ENCODE measurements around the gene BPGM.
A peak's percentile ranks its signal among the peaks of the same experiment; 100 is the strongest.
"Not testable (repeated sequence)": the region's sequence is repeated elsewhere in the genome, so short reads cannot be mapped to it uniquely, and the experiment has no call there.

Gene BPGM

GRCh38 chr7:134662166-134662870 is 15.7 kb downstream of the BPGM start:
- no peak for DNase-seq

DNA sequence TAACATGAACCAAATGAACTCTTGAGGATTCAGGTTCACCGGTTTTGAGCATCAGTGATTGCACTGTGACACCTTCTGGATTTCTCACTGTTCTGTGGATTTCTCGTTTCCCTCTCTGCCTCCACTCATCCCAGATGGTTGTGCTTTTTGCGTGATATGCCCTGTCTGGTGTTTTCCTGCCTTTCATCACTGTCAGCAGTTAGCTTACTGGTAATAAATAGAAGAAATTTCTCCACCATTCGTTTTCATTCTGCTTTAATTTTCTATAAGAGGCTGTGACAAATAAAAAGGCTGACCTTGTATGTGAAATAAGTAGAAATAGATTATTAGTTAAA is 16.2 kb downstream of the BPGM start:
- no peak for DNase-seq

- not testable (repeated sequence) for DNase-seq
Measured at GRCh38 chr7:134665045-134665444, 18.4 kb downstream of the BPGM start.

- no peak for DNase-seq
Measured at GRCh38 chr7:134667899-134668298, 21.2 kb downstream of the BPGM start.

DNA sequence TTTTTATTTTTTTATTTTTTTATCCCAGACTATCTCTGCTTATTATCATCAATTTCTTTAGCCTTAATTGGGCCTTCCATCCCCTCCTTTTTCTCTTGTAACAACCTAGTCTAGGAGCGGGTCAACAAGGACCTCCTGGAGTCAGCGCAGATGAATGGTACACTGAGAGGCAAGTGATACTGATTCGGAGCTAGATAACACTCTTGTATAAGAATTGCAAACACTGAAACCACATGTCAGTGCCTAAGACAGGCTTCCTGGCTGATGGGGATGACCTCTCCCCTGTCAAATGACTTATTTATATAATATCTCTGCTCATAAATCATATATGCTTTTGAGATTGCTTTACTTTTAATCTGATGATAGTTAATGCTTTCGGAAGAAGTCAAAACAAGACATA is 22.7 kb downstream of the BPGM start:
- DNase-seq, result no peak

DNA sequence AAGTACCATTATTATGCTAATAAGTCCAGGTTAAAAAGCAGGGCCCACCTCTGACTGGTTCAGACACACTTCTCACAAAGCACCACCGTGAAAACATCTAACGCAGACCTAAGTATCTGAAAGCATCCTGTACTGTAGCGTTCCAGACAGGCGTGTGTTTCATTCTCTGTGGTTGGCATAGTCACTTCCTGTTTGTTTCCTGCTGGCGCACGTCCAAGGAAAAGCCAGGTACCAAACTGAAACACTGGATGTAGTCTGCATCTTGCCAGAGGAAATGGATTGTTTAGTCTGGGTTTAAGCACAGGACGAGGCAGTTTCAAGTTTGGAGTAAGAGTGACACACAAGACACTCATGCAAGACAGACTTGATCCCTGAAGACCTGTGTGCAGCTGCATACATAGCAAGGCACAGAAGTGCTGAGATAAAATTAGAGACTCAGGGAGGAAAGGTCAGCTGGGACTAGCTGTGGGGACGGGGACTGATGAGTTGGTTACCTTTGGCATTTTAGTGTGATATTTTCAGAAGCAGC is 23.3 kb downstream of the BPGM start:
- DNase-seq, result peak in 1 of 58 donors; percentile 10

DNA sequence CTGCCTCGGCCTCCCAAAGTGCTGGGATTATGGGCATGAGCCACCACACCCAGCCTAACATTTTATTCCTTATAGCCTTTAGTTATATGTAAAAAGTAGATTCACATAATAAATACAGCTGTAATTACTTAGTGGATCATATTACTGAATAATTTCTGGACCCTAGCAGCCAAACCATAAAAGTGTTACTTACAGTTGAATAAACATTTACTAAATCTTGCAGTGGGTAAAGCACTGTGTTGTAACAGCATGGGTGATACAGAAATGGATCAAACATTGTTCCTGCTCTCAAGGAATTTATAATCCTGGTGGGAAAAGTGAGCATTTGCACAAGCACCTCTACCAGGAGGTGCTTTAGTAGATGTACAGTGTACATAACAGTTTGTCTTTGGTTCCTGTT is 25.0 kb downstream of the BPGM start:
- DNase-seq, result no peak

DNA sequence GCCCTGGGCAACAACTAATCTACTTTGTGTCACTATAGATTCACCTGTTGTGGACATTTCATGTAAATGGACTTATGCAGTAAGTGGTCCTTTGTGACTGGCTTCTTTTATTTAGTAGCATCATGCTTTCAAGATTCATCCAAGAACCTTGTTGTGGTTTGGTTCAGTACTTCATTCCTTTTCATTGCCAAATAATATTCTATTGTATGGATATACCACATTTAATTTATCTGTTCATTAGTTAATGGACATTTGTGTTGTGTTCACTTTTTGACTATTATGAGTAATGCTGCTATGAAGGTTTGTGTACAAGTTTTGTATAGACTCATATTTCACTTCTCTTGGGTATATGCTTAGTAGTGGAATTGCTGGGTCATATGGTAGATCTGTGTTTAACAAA is 27.8 kb downstream of the BPGM start:
- DNase-seq, result no peak

GRCh38 chr7:134676743-134677142 is 30.1 kb downstream of the BPGM start:
- DNase-seq, result no peak

GRCh38 chr7:134678115-134678514 is 31.5 kb downstream of the BPGM start:
- no peak for DNase-seq

GRCh38 chr7:134679006-134679405 is 32.4 kb downstream of the BPGM start:
- no peak for DNase-seq

GRCh38 chr7:134684165-134684564 is 37.5 kb downstream of the BPGM start:
- DNase-seq, result no peak

DNA sequence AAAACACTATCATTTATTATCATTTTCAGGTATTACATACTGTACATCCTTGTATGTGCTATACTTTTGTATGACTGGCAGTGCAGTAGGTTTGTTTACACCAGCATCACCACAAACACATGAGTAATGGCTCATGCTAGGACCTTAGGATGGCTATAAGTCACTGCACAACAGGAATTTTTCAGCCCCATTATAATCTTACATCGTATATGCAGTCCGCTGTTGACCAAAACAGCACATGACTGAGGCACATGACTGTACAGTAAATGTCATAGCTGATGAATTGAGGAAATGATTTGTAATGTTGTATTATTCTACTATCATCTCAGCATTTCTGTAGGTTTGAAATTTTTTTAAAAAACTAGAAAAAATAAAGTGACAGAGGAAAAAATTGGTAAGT is 38.6 kb downstream of the BPGM start:
- DNase-seq, result no peak

- no peak for DNase-seq
Measured at GRCh38 chr7:134686786-134687185, 40.1 kb downstream of the BPGM start.

- DNase-seq, result not testable (repeated sequence)
Measured at GRCh38 chr7:134689550-134689949, 42.9 kb downstream of the BPGM start.

DNA sequence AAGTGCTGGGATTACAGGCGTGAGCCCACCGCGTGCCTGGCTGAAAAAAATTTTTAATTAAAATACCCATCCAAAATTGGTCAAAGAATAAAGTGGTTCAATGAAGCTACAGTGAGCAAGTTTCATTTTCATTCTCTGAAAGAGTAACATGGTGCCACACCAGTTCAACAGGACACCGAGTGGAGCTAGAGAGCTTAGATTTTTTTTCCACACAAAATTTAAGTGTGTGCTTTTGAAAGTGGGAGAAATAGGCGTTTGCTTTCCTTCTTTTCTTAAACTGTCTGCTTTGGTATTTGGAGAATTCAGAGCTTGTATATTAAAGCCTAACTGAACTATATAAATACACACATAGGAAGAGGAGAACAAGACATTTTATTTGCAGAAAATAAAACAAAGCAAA is 43.4 kb downstream of the BPGM start:
- DNase-seq, result peak in 10 of 58 donors; percentile 6 to 63 (median 18)

GRCh38 chr7:134690614-134691504 is 44.2 kb downstream of the BPGM start:
- DNase-seq, result peak in 53 of 58 donors; percentile 2 to 94 (median 64)

GRCh38 chr7:134691546-134692343 is 45.1 kb downstream of the BPGM start:
- no peak for DNase-seq

- no peak for DNase-seq
Measured at GRCh38 chr7:134692344-134692705, 45.7 kb downstream of the BPGM start.

DNA sequence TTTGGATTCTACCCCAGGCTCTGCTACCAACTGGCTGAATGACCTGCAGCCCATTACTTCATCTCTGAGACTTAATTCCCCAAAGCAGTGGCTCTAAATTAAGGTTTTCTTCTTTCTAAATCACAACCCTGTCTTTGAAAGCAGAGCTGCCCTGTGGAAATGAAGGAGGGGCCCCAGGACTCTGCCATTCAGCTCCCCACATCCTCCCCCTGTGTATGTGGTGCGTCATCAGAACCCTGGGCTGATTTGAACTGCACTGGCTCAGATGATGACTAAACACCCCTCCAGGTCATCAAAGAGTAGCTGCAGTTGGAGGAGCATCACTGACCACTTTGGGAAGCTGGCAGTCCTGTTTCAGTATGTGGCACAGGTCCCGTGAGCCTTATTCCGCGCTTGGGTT is 46.6 kb downstream of the BPGM start:
- no peak for DNase-seq

GRCh38 chr7:134694299-134694698 is 47.6 kb downstream of the BPGM start:
- DNase-seq, result no peak

GRCh38 chr7:134694767-134695166 is 48.1 kb downstream of the BPGM start:
- no peak for DNase-seq
